K562 (cell line): ENCODE results near the gene RNF168. TPM values are rescaled to one million over a fixed set of nuclear protein-coding genes. Genes with fewer than 3 reads are reported as not detected.
A peak's percentile ranks its signal among the peaks of the same experiment; 100 is the strongest.

ENCODE experiments used
- CCNT2 ChIP-seq: IDR thresholded peaks from 2 replicates; pipeline ENCODE4 v1.6.1; 2011; ENCODE audit warnings: borderline replicate concordance, low read depth, mild to moderate bottlenecking, moderate library complexity, mixed read lengths, low read length; ENCODE audit not compliant: insufficient read length; ENCODE audit errors: extremely low read depth
- FOXK2 ChIP-seq, 2 experiments: fragments of 450-650 bp; IDR thresholded peaks in 1 of 2; conservative IDR thresholded peaks in 1 of 2; 2 replicates each; pipeline ENCODE4 v1.6.1; 2016; ENCODE audit warnings: low read depth in 2 of 2, mild to moderate bottlenecking in 1 of 2
- GABPA ChIP-seq: fragments of 200-800 bp; sonication (Bioruptor generic); conservative IDR thresholded peaks from 2 replicates; pipeline ENCODE4 v1.6.1; 2016; ENCODE audit warnings: low read depth, missing genetic modification characterization, missing compliant biosample characterization
- HDAC2 ChIP-seq: fragments of 450-650 bp; IDR thresholded peaks from 2 replicates; pipeline ENCODE4 v1.6.1; 2016; ENCODE audit warnings: mild to moderate bottlenecking
- HNRNPK ChIP-seq: fragments of 200-400 bp; formaldehyde crosslinking; IDR thresholded peaks from one replicate; pipeline ENCODE4 v1.6.1; 2018; ENCODE audit warnings: mild to moderate bottlenecking, low read depth, low read length; ENCODE audit not compliant: poor library complexity, severe bottlenecking
- KAT2B ChIP-seq: IDR thresholded peaks from one replicate; pipeline ENCODE4 v1.6.1; 2012; ENCODE audit warnings: low read depth, mild to moderate bottlenecking, control low read depth, inconsistent platforms, low read length, moderate library complexity
- KDM1A ChIP-seq, 2 experiments: fragments of 450-650 bp; IDR thresholded peaks; 2 replicates each; pipeline ENCODE4 v1.6.1; 2016; ENCODE audit warnings: mild to moderate bottlenecking in 2 of 2
- NBN ChIP-seq: fragments of 450-650 bp; IDR thresholded peaks from 2 replicates; pipeline ENCODE4 v1.6.1; 2016; ENCODE audit warnings: low read depth, mild to moderate bottlenecking
- NCOA6 ChIP-seq: fragments of 450-650 bp; IDR thresholded peaks from 2 replicates; pipeline ENCODE4 v1.6.1; 2017; ENCODE audit warnings: mild to moderate bottlenecking
- PML ChIP-seq: IDR thresholded peaks from 2 replicates; pipeline ENCODE4 v1.6.1; 2012; ENCODE audit warnings: low read length, inconsistent platforms
- POLR2AphosphoS5 ChIP-seq: IDR thresholded peaks from 2 replicates; pipeline ENCODE4 v1.6.1; 2011; ENCODE audit warnings: mild to moderate bottlenecking, low read depth, low read length, moderate library complexity; ENCODE audit not compliant: control insufficient read depth, insufficient read depth
- RBM39 ChIP-seq: fragments of 200-400 bp; formaldehyde crosslinking; optimal IDR thresholded peaks from 2 replicates; pipeline ENCODE3; 2018; ENCODE audit warnings: low read depth, low read length
- RNF2 ChIP-seq: sonication (generic); IDR thresholded peaks from 2 replicates; pipeline ENCODE4 v1.6.1; 2016
- SMARCB1 ChIP-seq: IDR thresholded peaks from 2 replicates; pipeline ENCODE4 v1.6.1; 2011; ENCODE audit warnings: improper control_type of control experiment, low read depth; ENCODE audit not compliant: insufficient read length
- ZNF3 ChIP-seq: fragments of 250-450 bp; sonication (Bioruptor Pico); IDR thresholded peaks from 2 replicates; pipeline ENCODE4 v1.5.0; 2021; ENCODE audit warnings: mild to moderate bottlenecking, moderate library complexity
- ZNF586 ChIP-seq: fragments of 450-650 bp; formaldehyde crosslinking; conservative IDR thresholded peaks from 2 replicates; pipeline ENCODE4 v1.4.0; 2020; ENCODE audit warnings: mild to moderate bottlenecking, moderate library complexity
- ZNF707 ChIP-seq: fragments of 250-450 bp; sonication (Bioruptor Pico); conservative IDR thresholded peaks from 2 replicates; pipeline ENCODE4 v1.8.0; 2022; ENCODE audit warnings: inconsistent platforms, mild to moderate bottlenecking, moderate library complexity
- ZNF79 ChIP-seq: fragments of 250-450 bp; sonication (Bioruptor Pico); IDR thresholded peaks from 2 replicates; pipeline ENCODE4 v1.4.0; 2020; ENCODE audit warnings: low read depth, mild to moderate bottlenecking, moderate library complexity
- polyA plus RNA-seq, 8 experiments: library from polyadenylated mRNA; depleted of rRNA in 4 of 8; stranded (reverse) in 5 of 8; unstranded in 3 of 8; fragments of >200 nt; fragmentation: Nextera tagmentation in 2 of 8; fragmentation: Illumina TruSeq in 1 of 8; extraction: Ambion mirVana in 2 of 8; extraction: Trizol in 1 of 8; gene quantifications; 2 replicates each; pipeline versions ENCODE4 v1.2.1 to v1.2.3, GENCODE V29; 2011 to 2014; ENCODE audit warnings: inconsistent platforms in 1 of 8, missing spikeins in 1 of 8
- total RNA-seq, 7 experiments: library from RNA; depleted of rRNA in 6 of 7; stranded (reverse); fragments of >200 nt in 6 of 7; fragmentation: Illumina TruSeq in 2 of 7; extraction: Trizol in 2 of 7; gene quantifications; 2 replicates each; pipeline versions ENCODE4 v1.2.1 to v1.2.3, GENCODE V29; 2011 to 2021; ENCODE audit warnings: low replicate concordance in 1 of 7
- TF ChIP-seq, protein P1 (sequence below): fragments of 450-650 bp; formaldehyde crosslinking; IDR thresholded peaks from 2 replicates; pipeline ENCODE4 v1.4.0; 2020; ENCODE audit warnings: mild to moderate bottlenecking, moderate library complexity
- TF ChIP-seq, protein P2 (sequence below): fragments of 250-450 bp; sonication (Bioruptor Pico); IDR thresholded peaks from 2 replicates; pipeline ENCODE4 v1.8.0; 2022; ENCODE audit warnings: inconsistent platforms, mild to moderate bottlenecking, moderate library complexity, borderline replicate concordance
- TF ChIP-seq, protein P3 (sequence below): sonication (generic); formaldehyde crosslinking; IDR thresholded peaks from 2 replicates; pipeline ENCODE4 v1.8.0; 2022; ENCODE audit warnings: missing genetic modification reagents, mild to moderate bottlenecking, moderate library complexity, borderline replicate concordance
- TF ChIP-seq, protein P4 (sequence below): fragments of 450-650 bp; conservative IDR thresholded peaks from 2 replicates; pipeline ENCODE4 v1.6.1; 2016; ENCODE audit warnings: missing genetic modification characterization, low read depth, mild to moderate bottlenecking, missing compliant biosample characterization, moderate library complexity
- TF ChIP-seq, protein P5 (sequence below): sonication (generic); formaldehyde crosslinking; IDR thresholded peaks from 2 replicates; pipeline ENCODE4 v1.8.0; 2022; ENCODE audit warnings: mild to moderate bottlenecking, missing genetic modification reagents

Gene RNF168
- total and polyA plus RNA-seq, 9 of the 15 experiments (the other 6 are each of a cell fraction or from before 2014, with no cell fraction given) = 6.0 to 32.1 (median 16.6) TPM

DNA sequence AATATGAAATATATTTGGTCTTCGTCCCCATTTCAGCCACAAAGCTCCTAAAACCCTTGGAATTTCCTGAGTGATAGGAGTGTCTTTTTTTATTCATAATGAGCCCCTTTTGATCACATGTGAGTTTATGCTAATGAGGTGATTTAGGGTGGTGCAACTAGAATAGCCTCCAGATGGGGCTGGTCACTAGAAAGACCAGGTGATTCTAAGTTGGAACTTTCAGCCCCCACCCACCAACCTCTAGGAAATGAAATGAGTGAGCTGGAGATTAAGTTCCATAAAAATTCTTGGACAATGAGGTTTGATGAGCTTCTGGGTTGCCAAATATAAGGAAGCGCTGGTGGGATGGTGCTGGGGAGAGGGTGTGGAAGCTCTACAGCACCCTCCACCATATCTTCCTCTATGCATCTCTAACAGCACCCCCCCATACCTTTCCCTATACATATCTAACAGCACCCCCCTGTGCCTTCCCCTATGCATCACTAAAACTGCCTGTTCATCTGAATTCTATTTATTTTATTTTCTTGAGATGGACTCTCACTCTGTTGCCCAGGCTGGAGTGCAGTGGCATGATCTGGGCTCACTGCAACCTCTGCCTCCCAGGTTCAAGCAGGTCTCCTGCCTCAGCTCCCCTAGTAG, 13.7 kb upstream of the RNF168 start (continued):
- TF ChIP-seq POLR2AphosphoS5 (no peak), NCOA6 (no peak), NBN (0 out of 2 replicates have a peak, but pooled peaks have one; percentile 28), FOXK2 (conservative IDR thresholded peaks at IDR 0.05 in 1 of 2, IDR thresholded peaks at IDR 0.05 in 1 of 2; ENCODE audit: low read depth in 2 of 2) (no peak), HNRNPK (no peak), GABPA (tag) (no peak), KDM1A (IDR thresholded peaks at IDR 0.05) (no peak), SMARCB1 (no peak), ZNF3 (CRISPR knock-in tag) (no peak), HDAC2 (0 out of 2 replicates have a peak, but pooled peaks have one; percentile 13), KAT2B (no peak), ZNF707 (CRISPR knock-in tag) (no peak), ZNF586 (no peak), PML (no peak), CCNT2 (no peak), RBM39 (no peak), ZNF79 (CRISPR knock-in tag) (no peak), RNF2 (no peak)
- TF ChIP-seq, protein P1, sequence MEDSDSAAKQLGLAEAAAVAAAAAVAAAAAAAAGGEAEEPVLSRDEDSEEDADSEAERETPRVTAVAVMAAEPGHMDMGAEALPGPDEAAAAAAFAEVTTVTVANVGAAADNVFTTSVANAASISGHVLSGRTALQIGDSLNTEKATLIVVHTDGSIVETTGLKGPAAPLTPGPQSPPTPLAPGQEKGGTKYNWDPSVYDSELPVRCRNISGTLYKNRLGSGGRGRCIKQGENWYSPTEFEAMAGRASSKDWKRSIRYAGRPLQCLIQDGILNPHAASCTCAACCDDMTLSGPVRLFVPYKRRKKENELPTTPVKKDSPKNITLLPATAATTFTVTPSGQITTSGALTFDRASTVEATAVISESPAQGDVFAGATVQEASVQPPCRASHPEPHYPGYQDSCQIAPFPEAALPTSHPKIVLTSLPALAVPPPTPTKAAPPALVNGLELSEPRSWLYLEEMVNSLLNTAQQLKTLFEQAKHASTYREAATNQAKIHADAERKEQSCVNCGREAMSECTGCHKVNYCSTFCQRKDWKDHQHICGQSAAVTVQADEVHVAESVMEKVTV (CRISPR knock-in tag) = no peak
- TF ChIP-seq, protein P2, sequence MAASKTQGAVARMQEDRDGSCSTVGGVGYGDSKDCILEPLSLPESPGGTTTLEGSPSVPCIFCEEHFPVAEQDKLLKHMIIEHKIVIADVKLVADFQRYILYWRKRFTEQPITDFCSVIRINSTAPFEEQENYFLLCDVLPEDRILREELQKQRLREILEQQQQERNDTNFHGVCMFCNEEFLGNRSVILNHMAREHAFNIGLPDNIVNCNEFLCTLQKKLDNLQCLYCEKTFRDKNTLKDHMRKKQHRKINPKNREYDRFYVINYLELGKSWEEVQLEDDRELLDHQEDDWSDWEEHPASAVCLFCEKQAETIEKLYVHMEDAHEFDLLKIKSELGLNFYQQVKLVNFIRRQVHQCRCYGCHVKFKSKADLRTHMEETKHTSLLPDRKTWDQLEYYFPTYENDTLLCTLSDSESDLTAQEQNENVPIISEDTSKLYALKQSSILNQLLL = no peak
- TF ChIP-seq, protein P3, sequence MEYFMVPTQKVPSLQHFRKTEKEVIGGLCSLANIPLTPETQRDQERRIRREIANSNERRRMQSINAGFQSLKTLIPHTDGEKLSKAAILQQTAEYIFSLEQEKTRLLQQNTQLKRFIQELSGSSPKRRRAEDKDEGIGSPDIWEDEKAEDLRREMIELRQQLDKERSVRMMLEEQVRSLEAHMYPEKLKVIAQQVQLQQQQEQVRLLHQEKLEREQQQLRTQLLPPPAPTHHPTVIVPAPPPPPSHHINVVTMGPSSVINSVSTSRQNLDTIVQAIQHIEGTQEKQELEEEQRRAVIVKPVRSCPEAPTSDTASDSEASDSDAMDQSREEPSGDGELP (CRISPR knock-in tag) = no peak
- TF ChIP-seq, protein P4, sequence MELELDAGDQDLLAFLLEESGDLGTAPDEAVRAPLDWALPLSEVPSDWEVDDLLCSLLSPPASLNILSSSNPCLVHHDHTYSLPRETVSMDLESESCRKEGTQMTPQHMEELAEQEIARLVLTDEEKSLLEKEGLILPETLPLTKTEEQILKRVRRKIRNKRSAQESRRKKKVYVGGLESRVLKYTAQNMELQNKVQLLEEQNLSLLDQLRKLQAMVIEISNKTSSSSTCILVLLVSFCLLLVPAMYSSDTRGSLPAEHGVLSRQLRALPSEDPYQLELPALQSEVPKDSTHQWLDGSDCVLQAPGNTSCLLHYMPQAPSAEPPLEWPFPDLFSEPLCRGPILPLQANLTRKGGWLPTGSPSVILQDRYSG = no peak
- TF ChIP-seq, protein P5, sequence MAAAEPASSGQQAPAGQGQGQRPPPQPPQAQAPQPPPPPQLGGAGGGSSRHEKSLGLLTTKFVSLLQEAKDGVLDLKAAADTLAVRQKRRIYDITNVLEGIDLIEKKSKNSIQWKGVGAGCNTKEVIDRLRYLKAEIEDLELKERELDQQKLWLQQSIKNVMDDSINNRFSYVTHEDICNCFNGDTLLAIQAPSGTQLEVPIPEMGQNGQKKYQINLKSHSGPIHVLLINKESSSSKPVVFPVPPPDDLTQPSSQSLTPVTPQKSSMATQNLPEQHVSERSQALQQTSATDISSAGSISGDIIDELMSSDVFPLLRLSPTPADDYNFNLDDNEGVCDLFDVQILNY (CRISPR knock-in tag) = no peak
